Astrocyte (in vitro differentiated cells and primary cell): ENCODE data around the gene REPIN1. TPM values are rescaled to one million over a fixed set of nuclear protein-coding genes. Genes with fewer than 3 reads are reported as not detected.
A peak's percentile ranks its signal among the peaks of the same experiment; 100 is the strongest.

Source experiments
- DNase-seq: peaks from one replicate; pipeline ENCODE4 v3.0.0-alpha.2; 2010; ENCODE audit warnings: low read depth
- FAIRE-seq: peaks from 2 replicates; lab custom pipeline; 2011; peaks lifted over from hg19 to GRCh38; lab: Jason Lieb, UNC
- H2AFZ ChIP-seq: 2 replicates; pipeline ENCODE4 v1.6.0; 2012; ENCODE audit warnings: low read depth, low read length, inconsistent platforms
- H3K27ac ChIP-seq: 2 replicates; pipeline ENCODE4 v1.5.1; 2011; ENCODE audit warnings: low read depth, low read length, inconsistent platforms
- H3K27me3 ChIP-seq: 2 replicates; pipeline ENCODE4 v1.6.0; 2011; ENCODE audit warnings: low read length, inconsistent platforms; ENCODE audit not compliant: insufficient read depth
- H3K36me3 ChIP-seq: 2 replicates; pipeline ENCODE4 v1.5.1; 2011; ENCODE audit warnings: low read length, inconsistent platforms; ENCODE audit not compliant: insufficient read depth
- H3K4me1 ChIP-seq: 2 replicates; pipeline ENCODE4 v1.5.1; 2011; ENCODE audit warnings: low read length, inconsistent platforms; ENCODE audit not compliant: insufficient read depth
- H3K4me2 ChIP-seq: 2 replicates; pipeline ENCODE4 v1.6.0; 2012; ENCODE audit warnings: low read length, inconsistent platforms
- H3K4me3 ChIP-seq: 2 replicates; pipeline ENCODE4 v1.5.1; 2011; ENCODE audit warnings: low read depth, mild to moderate bottlenecking, low read length, inconsistent platforms; ENCODE audit not compliant: insufficient read depth
- H3K79me2 ChIP-seq: 2 replicates; pipeline ENCODE4 v1.6.0; 2012; ENCODE audit warnings: mild to moderate bottlenecking, low read length, inconsistent platforms; ENCODE audit not compliant: insufficient read depth
- H3K9ac ChIP-seq: 2 replicates; pipeline ENCODE4 v1.6.0; 2012; ENCODE audit warnings: mild to moderate bottlenecking, low read length, inconsistent platforms
- H3K9me3 ChIP-seq: 2 replicates; pipeline ENCODE4 v1.5.1; 2012; ENCODE audit warnings: low read depth, mild to moderate bottlenecking, low read length, inconsistent platforms; ENCODE audit not compliant: insufficient read depth
- H4K20me1 ChIP-seq: 2 replicates; pipeline ENCODE4 v1.6.0; 2012; ENCODE audit warnings: low read length, inconsistent platforms; ENCODE audit not compliant: insufficient read depth
- H3K27ac Mint-ChIP-seq: one replicate; pipeline ENCODE4 v1.8.0; 2021; ENCODE audit warnings: mild to moderate bottlenecking, mixed read lengths; ENCODE audit not compliant: unreplicated experiment
- H3K27me3 Mint-ChIP-seq: one replicate; pipeline ENCODE4 v1.8.0; 2021; ENCODE audit warnings: low read depth, mixed read lengths; ENCODE audit not compliant: unreplicated experiment
- H3K36me3 Mint-ChIP-seq: one replicate; pipeline ENCODE4 v1.8.0; 2021; ENCODE audit warnings: low read depth, mixed read lengths; ENCODE audit not compliant: unreplicated experiment
- H3K4me1 Mint-ChIP-seq: one replicate; pipeline ENCODE4 v1.8.0; 2021; ENCODE audit warnings: low read depth, mixed read lengths; ENCODE audit not compliant: unreplicated experiment
- H3K4me3 Mint-ChIP-seq: one replicate; pipeline ENCODE4 v1.8.0; 2021; ENCODE audit warnings: mild to moderate bottlenecking, moderate library complexity, mixed read lengths; ENCODE audit not compliant: unreplicated experiment
- H3K9me3 Mint-ChIP-seq: one replicate; pipeline ENCODE4 v1.8.0; 2021; ENCODE audit warnings: mild to moderate bottlenecking, mixed read lengths; ENCODE audit not compliant: unreplicated experiment
- CTCF ChIP-seq: IDR thresholded peaks from 2 replicates; pipeline ENCODE4 v1.5.1; 2011; ENCODE audit warnings: low read depth, mild to moderate bottlenecking, inconsistent platforms, low read length, moderate library complexity; ENCODE audit not compliant: insufficient read depth
- EZH2 ChIP-seq: IDR thresholded peaks from 2 replicates; pipeline ENCODE4 v1.6.1; 2012; ENCODE audit warnings: mild to moderate bottlenecking, low read length, inconsistent platforms; ENCODE audit not compliant: insufficient read depth
- total RNA-seq: library from RNA; stranded (reverse); gene quantifications from 2 replicates; pipeline ENCODE4 v1.2.1, GENCODE V29; 2021

REPIN1 gene
- total RNA-seq, 1 donor from 2014 or later: 95.3 TPM

GRCh38 chr7:150378115-150378852 is 9.7 kb downstream of the REPIN1 start:
- Histone ChIP-seq H3K9ac (peak overlapping the region; percentile 84), H3K79me2 (peaks cover 45% of the 10 kb centered on the region), H2AFZ (peak overlapping the region; percentile 84), H3K9me3 (no peaks in the 10 kb centered on the region), H3K4me1 (peaks cover 12% of the 10 kb centered on the region), H4K20me1 (peaks cover 32% of the 10 kb centered on the region), H3K4me3 (peak overlapping the region; percentile 76), H3K4me2 (peak overlapping the region; percentile 90), H3K36me3 (peaks cover 6% of the 10 kb centered on the region), H3K27me3 (no peaks in the 10 kb centered on the region), H3K27ac (peak overlapping the region; percentile 58)
- Mint-ChIP-seq H3K27ac (peak overlapping the region; percentile 80), H3K4me1 (peaks cover 33% of the 10 kb centered on the region), H3K36me3 (peaks cover 7% of the 10 kb centered on the region), H3K9me3 (no peaks in the 10 kb centered on the region), H3K4me3 (peak overlapping the region; percentile 81), H3K27me3 (no peaks in the 10 kb centered on the region)
- TF ChIP-seq CTCF: no peak
- TF ChIP-seq EZH2: no peak
- peak; percentile 73 for DNase-seq
- FAIRE-seq: no peak

DNA sequence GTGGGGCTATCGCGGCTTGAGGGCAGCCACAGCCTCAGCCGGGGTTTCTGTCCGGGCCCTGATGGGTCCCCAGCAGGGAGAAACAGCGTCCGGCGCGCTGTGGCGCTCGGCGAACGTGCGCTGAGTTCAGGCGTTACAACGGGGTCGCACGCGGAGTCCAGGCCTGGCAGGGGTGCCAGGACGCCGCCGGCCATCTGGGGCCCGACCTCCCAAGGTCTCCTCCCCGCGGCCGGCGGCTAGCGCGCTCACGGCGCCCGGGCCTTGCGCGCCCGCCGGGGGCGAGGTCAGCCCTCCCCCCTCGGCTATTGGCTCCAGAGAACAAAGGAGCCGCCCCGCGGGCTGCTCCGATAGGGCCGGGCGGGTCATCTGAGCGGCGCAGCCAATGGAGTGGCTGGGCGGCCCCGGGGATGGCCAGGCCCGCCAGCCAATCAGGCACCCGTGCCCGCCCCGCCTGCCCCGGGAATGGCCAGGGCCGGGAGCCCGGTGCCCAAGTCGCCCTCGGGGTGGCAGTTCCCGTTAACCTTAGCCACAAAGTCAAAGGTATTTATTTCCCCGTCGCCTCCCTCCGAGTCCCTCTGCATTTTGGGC is 10.3 kb downstream of the REPIN1 start, which contains the start of gene ZNF775:
TSS of gene ZNF775 (plus strand) at position 478 of the 588 bp plus-strand sequence. CDS start 9,141 bp downstream, outside the sequence.
- Histone ChIP-seq H3K36me3 (peaks cover 6% of the 10 kb centered on the region), H3K9me3 (no peaks in the 10 kb centered on the region), H4K20me1 (peaks cover 35% of the 10 kb centered on the region), H3K9ac (peak within 1 kb of the TSS; percentile 84), H3K79me2 (peaks cover 48% of the 10 kb centered on the region), H3K4me1 (peaks cover 12% of the 10 kb centered on the region), H3K27ac (peak within 1 kb of the TSS; percentile 58), H3K27me3 (no peaks in the 10 kb centered on the region), H3K4me2 (peak within 1 kb of the TSS; percentile 90), H3K4me3 (peak within 1 kb of the TSS; percentile 76), H2AFZ (peak within 1 kb of the TSS; percentile 84)
- DNase-seq (peak; percentile 78), FAIRE-seq (no peak)
- Mint-ChIP-seq H3K36me3 (peaks cover 5% of the 10 kb centered on the region), H3K27me3 (no peaks in the 10 kb centered on the region), H3K27ac (peak within 1 kb of the TSS; percentile 80), H3K4me3 (peak within 1 kb of the TSS; percentile 92), H3K9me3 (no peaks in the 10 kb centered on the region), H3K4me1 (peaks cover 34% of the 10 kb centered on the region)
- TF ChIP-seq CTCF: no peak
- TF ChIP-seq EZH2: no peak
